ENCODE measurements around the gene SPECC1.

SPECC1 gene

GRCh38 chr17:20280851-20281250 lies 271.7 kb downstream of the SPECC1 start:
- Histone ChIP-seq H3K4me2 (ENCODE audit: low read length) (no peak overlapping the region), H3K4me1 (ENCODE audit: control insufficient read depth, low read length) (no peaks in the 10 kb centered on the region), H3K27me3 (ENCODE audit: control insufficient read depth, low read length) (no peaks in the 10 kb centered on the region), H4K20me1 (ENCODE audit: control insufficient read depth, insufficient read depth, low read depth, low read length) (no peaks in the 10 kb centered on the region), H3F3A (ENCODE audit: control insufficient read depth, insufficient read depth) (no peaks in the 10 kb centered on the region), H3K27ac (ENCODE audit: low read depth, low read length) (no peak overlapping the region), H3K36me3 (ENCODE audit: control insufficient read depth, low read length) (no peaks in the 10 kb centered on the region), H3K79me2 (ENCODE audit: control insufficient read depth, low read length) (no peaks in the 10 kb centered on the region), H3K9me2 (replicated peaks; ENCODE audit: control insufficient read depth, low read length) (no peaks in the 10 kb centered on the region), H3K4me3 (ENCODE audit: low read length) (no peak overlapping the region), H3K9me3 (ENCODE audit: control insufficient read depth, insufficient read depth, low read length) (no peaks in the 10 kb centered on the region)
- TF ChIP-seq, protein P1, sequence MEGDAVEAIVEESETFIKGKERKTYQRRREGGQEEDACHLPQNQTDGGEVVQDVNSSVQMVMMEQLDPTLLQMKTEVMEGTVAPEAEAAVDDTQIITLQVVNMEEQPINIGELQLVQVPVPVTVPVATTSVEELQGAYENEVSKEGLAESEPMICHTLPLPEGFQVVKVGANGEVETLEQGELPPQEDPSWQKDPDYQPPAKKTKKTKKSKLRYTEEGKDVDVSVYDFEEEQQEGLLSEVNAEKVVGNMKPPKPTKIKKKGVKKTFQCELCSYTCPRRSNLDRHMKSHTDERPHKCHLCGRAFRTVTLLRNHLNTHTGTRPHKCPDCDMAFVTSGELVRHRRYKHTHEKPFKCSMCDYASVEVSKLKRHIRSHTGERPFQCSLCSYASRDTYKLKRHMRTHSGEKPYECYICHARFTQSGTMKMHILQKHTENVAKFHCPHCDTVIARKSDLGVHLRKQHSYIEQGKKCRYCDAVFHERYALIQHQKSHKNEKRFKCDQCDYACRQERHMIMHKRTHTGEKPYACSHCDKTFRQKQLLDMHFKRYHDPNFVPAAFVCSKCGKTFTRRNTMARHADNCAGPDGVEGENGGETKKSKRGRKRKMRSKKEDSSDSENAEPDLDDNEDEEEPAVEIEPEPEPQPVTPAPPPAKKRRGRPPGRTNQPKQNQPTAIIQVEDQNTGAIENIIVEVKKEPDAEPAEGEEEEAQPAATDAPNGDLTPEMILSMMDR (IDR thresholded peaks at IDR 0.05; ENCODE audit: low read depth, low read length, poor library complexity, severe bottlenecking) = no peak
- no peak for TF ChIP-seq EZH2phosphoT487 (IDR thresholded peaks at IDR 0.05; ENCODE audit: borderline replicate concordance, low read length)

DNA sequence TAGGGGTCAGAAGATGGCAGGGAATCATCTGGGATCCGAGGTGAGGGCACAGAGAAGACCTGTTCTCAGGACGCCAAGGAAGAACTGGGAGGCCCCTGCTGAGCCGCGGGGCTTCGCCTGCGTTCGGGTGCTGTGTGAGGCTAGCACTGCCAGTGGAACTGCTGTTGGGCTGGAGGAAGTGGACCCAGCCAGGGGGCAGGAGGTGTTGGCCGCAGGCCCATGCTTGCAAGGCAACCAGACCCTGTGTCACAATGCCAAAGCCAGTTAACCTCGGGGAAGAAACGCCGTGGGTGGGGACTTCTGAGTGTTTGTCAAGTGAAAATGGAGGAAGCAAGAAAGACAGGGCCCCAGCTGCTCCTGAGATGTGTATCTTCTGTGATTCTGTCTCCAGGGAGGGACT lies 272.7 kb downstream of the SPECC1 start:
- no peaks in the 10 kb centered on the region for H3F3A ChIP-seq (ENCODE audit: control insufficient read depth, insufficient read depth)

GRCh38 chr17:20282526-20283308 lies 273.6 kb downstream of the SPECC1 start:
- H3K27me3 ChIP-seq (ENCODE audit: control insufficient read depth, low read length) = no peaks in the 10 kb centered on the region

More for the DNA sequence above, 272.7 kb downstream of the SPECC1 start:
- Histone ChIP-seq H3K4me3 (ENCODE audit: low read length) (no peak overlapping the region), H3K36me3 (ENCODE audit: control insufficient read depth, low read length) (no peaks in the 10 kb centered on the region), H3K27ac (ENCODE audit: low read depth, low read length) (no peak overlapping the region), H4K20me1 (ENCODE audit: control insufficient read depth, insufficient read depth, low read depth, low read length) (no peaks in the 10 kb centered on the region), H3K4me1 (ENCODE audit: control insufficient read depth, low read length) (no peaks in the 10 kb centered on the region), H3K9me3 (ENCODE audit: control insufficient read depth, insufficient read depth, low read length) (no peaks in the 10 kb centered on the region), H3K79me2 (ENCODE audit: control insufficient read depth, low read length) (no peaks in the 10 kb centered on the region), H3K27me3 (ENCODE audit: control insufficient read depth, low read length) (no peaks in the 10 kb centered on the region), H3K4me2 (ENCODE audit: low read length) (no peak overlapping the region), H3K9me2 (replicated peaks; ENCODE audit: control insufficient read depth, low read length) (no peaks in the 10 kb centered on the region)
- no peak for TF ChIP-seq EZH2phosphoT487 (IDR thresholded peaks at IDR 0.05; ENCODE audit: borderline replicate concordance, low read length)
- TF ChIP-seq, protein P1 (IDR thresholded peaks at IDR 0.05; ENCODE audit: low read depth, low read length, poor library complexity, severe bottlenecking) = no peak

More at GRCh38 chr17:20282526-20283308, 273.6 kb downstream of the SPECC1 start:
- Histone ChIP-seq H3K79me2 (ENCODE audit: control insufficient read depth, low read length) (no peaks in the 10 kb centered on the region), H4K20me1 (ENCODE audit: control insufficient read depth, insufficient read depth, low read depth, low read length) (no peaks in the 10 kb centered on the region), H3K36me3 (ENCODE audit: control insufficient read depth, low read length) (no peaks in the 10 kb centered on the region), H3K4me1 (ENCODE audit: control insufficient read depth, low read length) (no peaks in the 10 kb centered on the region), H3K4me2 (ENCODE audit: low read length) (no peak overlapping the region), H3K27ac (ENCODE audit: low read depth, low read length) (no peak overlapping the region), H3K4me3 (ENCODE audit: low read length) (no peak overlapping the region), H3K9me3 (ENCODE audit: control insufficient read depth, insufficient read depth, low read length) (no peaks in the 10 kb centered on the region), H3F3A (ENCODE audit: control insufficient read depth, insufficient read depth) (no peaks in the 10 kb centered on the region), H3K9me2 (replicated peaks; ENCODE audit: control insufficient read depth, low read length) (no peaks in the 10 kb centered on the region)
- TF ChIP-seq, protein P1 (IDR thresholded peaks at IDR 0.05; ENCODE audit: low read depth, low read length, poor library complexity, severe bottlenecking) = no peak
- no peak for TF ChIP-seq EZH2phosphoT487 (IDR thresholded peaks at IDR 0.05; ENCODE audit: borderline replicate concordance, low read length)
